K562 (cell line): ENCODE results near the gene OPCML. TPM values are rescaled to one million over a fixed set of nuclear protein-coding genes. Genes with fewer than 3 reads are reported as not detected.

ENCODE experiments used
- ATAC-seq: fragments of 200-7000 bp; cut with Tn5 transposase; 3 replicates; pipeline ENCODE4 v1.9.1; 2020; ENCODE audit warnings: moderate library complexity
- BruUV-seq: library from RNA; stranded (reverse); fragments of 400-500 nt; replicated peaks from 2 replicates; lab custom pipeline; 2021; lab: Mats Ljungman, UMichigan
- CTCF ChIA-PET: fragments of 300-600 bp; formaldehyde crosslinking; extraction: SDS; loops from one replicate; lab custom pipeline; 2021; ENCODE audit warnings: low intra/inter-chr PET ratio; lab: Yijun Ruan, JAX
- POLR2A ChIA-PET: fragments of 300-600, 350-650 bp; sonication (Branson Sonifier 250); formaldehyde crosslinking; extraction: SDS; loops from one replicate; lab custom pipeline; 2021; ENCODE audit warnings: antibody characterized with exemption, inconsistent platforms; lab: Yijun Ruan, JAX
- DNase-seq, 4 experiments: peaks; one replicate each; pipeline versions ENCODE4 v3.0.0 to v3.0.0-alpha.2; 2011 to 2018; ENCODE audit warnings: low spot score in 3 of 4, mixed read lengths in 3 of 4; ENCODE audit errors: extremely low read depth in 1 of 4
- FAIRE-seq: peaks from 2 replicates; lab custom pipeline; 2011; peaks lifted over from hg19 to GRCh38; lab: Jason Lieb, UNC
- H2AFZ ChIP-seq: 2 replicates; pipeline ENCODE4 v1.6.0; 2011; ENCODE audit warnings: low read depth, low read length, control low read depth, inconsistent platforms
- H3K27ac ChIP-seq: fragments of 200-600 bp; 3 replicates; pipeline ENCODE4 v1.8.0; 2011; ENCODE audit warnings: low read depth, mild to moderate bottlenecking, control low read depth, inconsistent platforms, low read length, moderate library complexity, mixed read lengths; ENCODE audit errors: extremely low read depth
- H3K27me3 ChIP-seq, 2 experiments: fragments of 300-600 bp in 1 of 2; 2 replicates in 1 of 2; 3 replicates in 1 of 2; pipeline versions ENCODE4 v1.6.0 to v1.8.0; 2011; ENCODE audit warnings: inconsistent platforms in 2 of 2, low read length in 2 of 2, mild to moderate bottlenecking in 1 of 2, mixed read lengths in 1 of 2, moderate library complexity in 1 of 2; ENCODE audit not compliant: control insufficient read depth in 2 of 2, insufficient read depth in 2 of 2
- H3K36me3 ChIP-seq: fragments of 300-600 bp; 3 replicates; pipeline ENCODE4 v1.8.0; 2011; ENCODE audit warnings: mild to moderate bottlenecking, low read length, inconsistent platforms; ENCODE audit not compliant: control insufficient read depth, insufficient read depth
- H3K4me1 ChIP-seq, 2 experiments: fragments of 200-600 bp in 1 of 2; replicated peaks in 1 of 2; 2 replicates in 1 of 2; 3 replicates in 1 of 2; pipeline versions ENCODE4 v1.5.1 to v1.8.0; 2011; ENCODE audit warnings: inconsistent platforms in 2 of 2, low read length in 2 of 2, mild to moderate bottlenecking in 1 of 2, mixed read lengths in 1 of 2, moderate library complexity in 1 of 2; ENCODE audit not compliant: control insufficient read depth in 2 of 2, insufficient read depth in 2 of 2
- H3K4me2 ChIP-seq: 2 replicates; pipeline ENCODE4 v1.6.1; 2011; ENCODE audit warnings: low read length, control low read depth, inconsistent platforms, mixed read lengths; ENCODE audit not compliant: insufficient read depth
- H3K4me3 ChIP-seq: fragments of 200-600 bp; sonication (generic), shearing (Covaris generic); 2 replicates; pipeline ENCODE4 v1.5.1; 2016; ENCODE audit warnings: control low read depth, inconsistent platforms
- H3K79me2 ChIP-seq: fragments of 200-600 bp; 3 replicates; pipeline ENCODE4 v1.8.0; 2011; ENCODE audit warnings: low read length, inconsistent platforms; ENCODE audit not compliant: control insufficient read depth, insufficient read depth
- H3K9ac ChIP-seq, 2 experiments: 2 replicates each; pipeline versions ENCODE4 v1.6.0 to v1.6.1; 2011; ENCODE audit warnings: low read depth in 2 of 2, low read length in 2 of 2, control low read depth in 1 of 2, inconsistent platforms in 1 of 2, mild to moderate bottlenecking in 1 of 2, mixed read lengths in 1 of 2; ENCODE audit not compliant: insufficient read depth in 1 of 2
- H3K9me1 ChIP-seq: one replicate; pipeline ENCODE4 v1.6.0; 2011; ENCODE audit warnings: inconsistent platforms, mild to moderate bottlenecking, low read length, moderate library complexity; ENCODE audit not compliant: control insufficient read depth, insufficient read depth
- H3K9me3 ChIP-seq: replicated peaks from 2 replicates; pipeline ENCODE4 v1.5.1; 2011; ENCODE audit warnings: low read depth, low read length, inconsistent platforms; ENCODE audit not compliant: control insufficient read depth, insufficient read depth
- H4K20me1 ChIP-seq: replicated peaks from 2 replicates; pipeline ENCODE4 v1.6.1; 2011; ENCODE audit warnings: low read length, inconsistent platforms, mixed read lengths; ENCODE audit not compliant: control insufficient read depth, insufficient read depth
- ELK1 ChIP-seq: sonication (generic); formaldehyde crosslinking; IDR thresholded peaks from 2 replicates; pipeline ENCODE4 v1.8.1; 2022; ENCODE audit warnings: missing genetic modification reagents
- ZNF124 ChIP-seq: sonication (generic); formaldehyde crosslinking; IDR thresholded peaks from 2 replicates; pipeline ENCODE4 v1.8.1; 2022; ENCODE audit warnings: missing genetic modification reagents
- WGBS: fragments of 100-300 bp; shearing (Covaris generic); methylation state at CpG from one replicate; pipeline ENCODE4 v1.1.6; 2016; ENCODE audit warnings: low coverage, mixed read lengths; ENCODE audit not compliant: insufficient coverage; ENCODE audit errors: missing lambda C conversion rate; 5-methylcytosine and 5-hydroxymethylcytosine counted together
- in situ Hi-C: fragments of 300-500 bp; cut with MboI; formaldehyde crosslinking; loops from 4 replicates; pipeline ENCODE4 v1.15.0; 2018; ENCODE audit warnings: inconsistent platforms, mixed read lengths
- intact Hi-C: fragments of 100-400 bp; cut with micrococcal nuclease; formaldehyde crosslinking; loops from 2 replicates; pipeline ENCODE4 v1.14.2; 2022
- polyA plus RNA-seq, 8 experiments: library from polyadenylated mRNA; depleted of rRNA in 4 of 8; stranded (reverse) in 5 of 8; unstranded in 3 of 8; fragments of >200 nt; fragmentation: Nextera tagmentation in 2 of 8; fragmentation: Illumina TruSeq in 1 of 8; extraction: Ambion mirVana in 2 of 8; extraction: Trizol in 1 of 8; gene quantifications; 2 replicates each; pipeline versions ENCODE4 v1.2.1 to v1.2.3, GENCODE V29; 2011 to 2014; ENCODE audit warnings: inconsistent platforms in 1 of 8, missing spikeins in 1 of 8
- total RNA-seq, 7 experiments: library from RNA; depleted of rRNA in 6 of 7; stranded (reverse); fragments of >200 nt in 6 of 7; fragmentation: Illumina TruSeq in 2 of 7; extraction: Trizol in 2 of 7; gene quantifications; 2 replicates each; pipeline versions ENCODE4 v1.2.1 to v1.2.3, GENCODE V29; 2011 to 2021; ENCODE audit warnings: low replicate concordance in 1 of 7
- TF ChIP-seq, protein P1 (sequence below): sonication (generic); formaldehyde crosslinking; IDR thresholded peaks from 2 replicates; pipeline ENCODE4 v1.5.0; 2020; ENCODE audit warnings: missing genetic modification reagents
- TF ChIP-seq, protein P2 (sequence below): fragments of 250-450 bp; sonication (Bioruptor Pico); IDR thresholded peaks from 2 replicates; pipeline ENCODE4 v1.5.0; 2021; ENCODE audit warnings: mild to moderate bottlenecking, borderline replicate concordance
- TF ChIP-seq, protein P3 (sequence below): sonication (generic); formaldehyde crosslinking; IDR thresholded peaks from 2 replicates; pipeline ENCODE4 v1.8.1; 2023; ENCODE audit warnings: mild to moderate bottlenecking, missing genetic modification reagents

Gene OPCML
- total and polyA plus RNA-seq, 9 of the 15 experiments (the other 6 are each of a cell fraction or from before 2014, with no cell fraction given) = not detected

- intact Hi-C loops (no loop called here), in situ Hi-C loops (no loop called here)
- Histone ChIP-seq H3K4me2 (no peak overlapping the region), H3K27ac (no peak overlapping the region), H3K9me3 (peaks cover 2% of the 10 kb centered on the region; the same call in 1 of the 2 replicates), H3K9ac (no peak overlapping the region), H3K79me2 (no peaks in the 10 kb centered on the region), H3K4me1 (no peaks in the 10 kb centered on the region), H4K20me1 (no peaks in the 10 kb centered on the region), H3K27me3 (no peaks in the 10 kb centered on the region), H3K4me3 (no peak overlapping the region), H3K36me3 (no peaks in the 10 kb centered on the region), H3K9me1 (no peaks in the 10 kb centered on the region), H2AFZ (no peak overlapping the region)
- BruUV-seq = no TSS peak
- TF ChIP-seq ZNF124 (CRISPR knock-in tag) (no peak), ELK1 (CRISPR knock-in tag) (no peak)
- TF ChIP-seq, protein P1, sequence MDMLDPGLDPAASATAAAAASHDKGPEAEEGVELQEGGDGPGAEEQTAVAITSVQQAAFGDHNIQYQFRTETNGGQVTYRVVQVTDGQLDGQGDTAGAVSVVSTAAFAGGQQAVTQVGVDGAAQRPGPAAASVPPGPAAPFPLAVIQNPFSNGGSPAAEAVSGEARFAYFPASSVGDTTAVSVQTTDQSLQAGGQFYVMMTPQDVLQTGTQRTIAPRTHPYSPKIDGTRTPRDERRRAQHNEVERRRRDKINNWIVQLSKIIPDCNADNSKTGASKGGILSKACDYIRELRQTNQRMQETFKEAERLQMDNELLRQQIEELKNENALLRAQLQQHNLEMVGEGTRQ (CRISPR knock-in tag) = no peak
- TF ChIP-seq, protein P2, sequence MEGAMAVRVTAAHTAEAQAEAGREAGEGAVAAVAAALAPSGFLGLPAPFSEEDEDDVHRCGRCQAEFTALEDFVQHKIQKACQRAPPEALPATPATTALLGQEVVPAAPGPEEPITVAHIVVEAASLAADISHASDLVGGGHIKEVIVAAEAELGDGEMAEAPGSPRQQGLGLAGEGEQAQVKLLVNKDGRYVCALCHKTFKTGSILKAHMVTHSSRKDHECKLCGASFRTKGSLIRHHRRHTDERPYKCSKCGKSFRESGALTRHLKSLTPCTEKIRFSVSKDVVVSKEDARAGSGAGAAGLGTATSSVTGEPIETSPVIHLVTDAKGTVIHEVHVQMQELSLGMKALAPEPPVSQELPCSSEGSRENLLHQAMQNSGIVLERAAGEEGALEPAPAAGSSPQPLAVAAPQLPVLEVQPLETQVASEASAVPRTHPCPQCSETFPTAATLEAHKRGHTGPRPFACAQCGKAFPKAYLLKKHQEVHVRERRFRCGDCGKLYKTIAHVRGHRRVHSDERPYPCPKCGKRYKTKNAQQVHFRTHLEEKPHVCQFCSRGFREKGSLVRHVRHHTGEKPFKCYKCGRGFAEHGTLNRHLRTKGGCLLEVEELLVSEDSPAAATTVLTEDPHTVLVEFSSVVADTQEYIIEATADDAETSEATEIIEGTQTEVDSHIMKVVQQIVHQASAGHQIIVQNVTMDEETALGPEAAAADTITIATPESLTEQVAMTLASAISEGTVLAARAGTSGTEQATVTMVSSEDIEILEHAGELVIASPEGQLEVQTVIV (CRISPR knock-in tag) = no peak
- TF ChIP-seq, protein P3, sequence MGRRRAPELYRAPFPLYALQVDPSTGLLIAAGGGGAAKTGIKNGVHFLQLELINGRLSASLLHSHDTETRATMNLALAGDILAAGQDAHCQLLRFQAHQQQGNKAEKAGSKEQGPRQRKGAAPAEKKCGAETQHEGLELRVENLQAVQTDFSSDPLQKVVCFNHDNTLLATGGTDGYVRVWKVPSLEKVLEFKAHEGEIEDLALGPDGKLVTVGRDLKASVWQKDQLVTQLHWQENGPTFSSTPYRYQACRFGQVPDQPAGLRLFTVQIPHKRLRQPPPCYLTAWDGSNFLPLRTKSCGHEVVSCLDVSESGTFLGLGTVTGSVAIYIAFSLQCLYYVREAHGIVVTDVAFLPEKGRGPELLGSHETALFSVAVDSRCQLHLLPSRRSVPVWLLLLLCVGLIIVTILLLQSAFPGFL (CRISPR knock-in tag) = no peak
- FAIRE-seq = no peak
- ChIA-PET CTCF (no interaction called here), POLR2A (no interaction called here)
- WGBS = 0% methylated on average over 3 of the region's 3 CpGs
- no peak for DNase-seq
- ATAC-seq = no peak
Measured at GRCh38 chr11:133350045-133350444, 182.3 kb downstream of the OPCML start.
